ENCODE measurements around the gene ZNF835. TPM values are rescaled to one million over a fixed set of nuclear protein-coding genes. Genes with fewer than 3 reads are reported as not detected.
A peak's percentile ranks its signal among the peaks of the same experiment; 100 is the strongest.

Gene ZNF835
- total and polyA plus RNA-seq, 2 of the 13 experiments (the other 11 are each of a cell fraction or from before 2014, with no cell fraction given) = not detected

DNA sequence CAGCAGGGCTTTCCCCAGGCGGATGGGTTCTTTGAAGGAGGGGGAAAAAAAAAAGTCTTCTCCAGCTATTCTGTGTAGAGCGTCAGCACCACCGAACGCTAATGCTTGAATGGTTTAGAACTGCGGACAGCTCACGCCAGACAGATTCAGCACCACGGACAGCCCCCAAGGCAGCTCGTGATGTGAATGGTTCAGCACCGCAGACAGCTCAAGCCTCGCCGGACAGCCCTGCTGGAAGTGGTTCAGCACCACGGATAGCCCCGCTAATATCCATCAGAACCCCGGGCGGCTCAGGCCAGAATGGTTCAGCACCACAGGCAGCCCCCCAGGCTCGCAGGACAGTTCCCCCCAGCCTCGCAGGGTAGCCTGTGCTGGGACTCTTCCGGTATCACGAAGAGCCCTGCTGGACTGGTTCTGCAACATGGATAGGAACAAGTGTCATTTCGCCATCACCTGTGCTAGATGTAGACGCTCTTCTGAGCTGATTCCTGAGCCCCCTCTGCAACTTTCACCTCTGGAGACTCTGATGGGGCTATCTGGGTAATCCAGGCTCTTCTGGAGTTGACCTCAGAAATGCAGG lies 33.5 kb downstream of the ZNF835 start (continued):
- peak; percentile 99 for TF ChIP-seq ZNF737 (CRISPR knock-in tag; IDR thresholded peaks at IDR 0.05; ENCODE audit: borderline replicate concordance)
- peak; percentile 43; the same call in 1 of the 2 replicates for TF ChIP-seq SIN3B (IDR thresholded peaks at IDR 0.05; ENCODE audit: low read length)
- TF ChIP-seq TAF15 (IDR thresholded peaks at IDR 0.05; ENCODE audit: low read depth, low read length, poor library complexity, severe bottlenecking) = no peak
- TF ChIP-seq BRCA1 (CRISPR knock-in tag; IDR thresholded peaks at IDR 0.05) = peak; percentile 100
- TF ChIP-seq RAD51 (IDR thresholded peaks at IDR 0.05; ENCODE audit: borderline replicate concordance) = no peak
- TF ChIP-seq ZNF713 (CRISPR knock-in tag; IDR thresholded peaks at IDR 0.05) = peak; percentile 90
- TF ChIP-seq ATRX (CRISPR knock-in tag; IDR thresholded peaks at IDR 0.05; ENCODE audit: borderline replicate concordance) = peak; percentile 88; the same call in 1 of the 2 replicates
- TF ChIP-seq ATF7 (IDR thresholded peaks at IDR 0.05) = no peak
- TF ChIP-seq ATF7 (CRISPR knock-in tag; IDR thresholded peaks at IDR 0.05) = peak; percentile 57; the same call in 1 of the 2 replicates
- peak; percentile 93 for TF ChIP-seq ZSCAN29 (CRISPR knock-in tag; conservative IDR thresholded peaks at IDR 0.05)
- peak; percentile 100 for TF ChIP-seq ZBTB20 (CRISPR knock-in tag; IDR thresholded peaks at IDR 0.05; ENCODE audit: borderline replicate concordance, low read depth)
- TF ChIP-seq ZNF281 (CRISPR knock-in tag; IDR thresholded peaks at IDR 0.05; ENCODE audit: borderline replicate concordance) = peak; percentile 90
- TF ChIP-seq, protein P1, sequence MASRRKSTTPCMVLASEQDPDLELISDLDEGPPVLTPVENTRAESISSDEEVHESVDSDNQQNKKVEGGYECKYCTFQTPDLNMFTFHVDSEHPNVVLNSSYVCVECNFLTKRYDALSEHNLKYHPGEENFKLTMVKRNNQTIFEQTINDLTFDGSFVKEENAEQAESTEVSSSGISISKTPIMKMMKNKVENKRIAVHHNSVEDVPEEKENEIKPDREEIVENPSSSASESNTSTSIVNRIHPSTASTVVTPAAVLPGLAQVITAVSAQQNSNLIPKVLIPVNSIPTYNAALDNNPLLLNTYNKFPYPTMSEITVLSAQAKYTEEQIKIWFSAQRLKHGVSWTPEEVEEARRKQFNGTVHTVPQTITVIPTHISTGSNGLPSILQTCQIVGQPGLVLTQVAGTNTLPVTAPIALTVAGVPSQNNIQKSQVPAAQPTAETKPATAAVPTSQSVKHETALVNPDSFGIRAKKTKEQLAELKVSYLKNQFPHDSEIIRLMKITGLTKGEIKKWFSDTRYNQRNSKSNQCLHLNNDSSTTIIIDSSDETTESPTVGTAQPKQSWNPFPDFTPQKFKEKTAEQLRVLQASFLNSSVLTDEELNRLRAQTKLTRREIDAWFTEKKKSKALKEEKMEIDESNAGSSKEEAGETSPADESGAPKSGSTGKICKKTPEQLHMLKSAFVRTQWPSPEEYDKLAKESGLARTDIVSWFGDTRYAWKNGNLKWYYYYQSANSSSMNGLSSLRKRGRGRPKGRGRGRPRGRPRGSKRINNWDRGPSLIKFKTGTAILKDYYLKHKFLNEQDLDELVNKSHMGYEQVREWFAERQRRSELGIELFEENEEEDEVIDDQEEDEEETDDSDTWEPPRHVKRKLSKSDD (CRISPR knock-in tag; IDR thresholded peaks at IDR 0.05; ENCODE audit: low read depth) = peak; percentile 97
- TF ChIP-seq HDAC6 (IDR thresholded peaks at IDR 0.05; ENCODE audit: low read depth, low read length) = no peak
- TF ChIP-seq WIZ (CRISPR knock-in tag; IDR thresholded peaks at IDR 0.05) = peak; percentile 100
- TF ChIP-seq ZNF781 (CRISPR knock-in tag; IDR thresholded peaks at IDR 0.05; ENCODE audit: borderline replicate concordance, not compliant biosample characterization) = peak; percentile 100
- TF ChIP-seq SNAI1 (CRISPR knock-in tag; IDR thresholded peaks at IDR 0.05; ENCODE audit: borderline replicate concordance) = peak; percentile 100
- TF ChIP-seq BORCS8-MEF2B (CRISPR knock-in tag; IDR thresholded peaks at IDR 0.05) = peak; percentile 100
- TF ChIP-seq NAIF1 (CRISPR knock-in tag; IDR thresholded peaks at IDR 0.05; ENCODE audit: borderline replicate concordance) = peak; percentile 97
- TF ChIP-seq RFX1 (IDR thresholded peaks at IDR 0.05) = no peak
- TF ChIP-seq MAFF (IDR thresholded peaks at IDR 0.05; ENCODE audit: low read depth, low read length) = no peak
- TF ChIP-seq NCOA1 (CRISPR knock-in tag; IDR thresholded peaks at IDR 0.05) = peak; percentile 97
- peak; percentile 92 for TF ChIP-seq ESRRA (CRISPR knock-in tag; IDR thresholded peaks at IDR 0.05; ENCODE audit: low read depth)
- no peak for TF ChIP-seq ZMYM2 (CRISPR knock-in tag; IDR thresholded peaks at IDR 0.05)
- peak; percentile 99 for TF ChIP-seq ZNF251 (CRISPR knock-in tag; IDR thresholded peaks at IDR 0.05)
- peak; percentile 71 for TF ChIP-seq CBX1 (IDR thresholded peaks at IDR 0.05; ENCODE audit: low read depth)
